Activated T-helper 2 cell treated with anti-CD3 and anti-CD28 coated beads, Interferon-gamma antibody, Interleukin-2, Interleukin-4, amounts not matched to agents 10 μg/mL and 5 μg/mL and 100 μg/mL, durations not matched to agents 14 hours and 24 hours and 36 hours (primary cell): Measurements from ENCODE around the gene PDE4B. TPM values are rescaled to one million over a fixed set of nuclear protein-coding genes. Genes with fewer than 3 reads are reported as not detected.
A peak's percentile ranks its signal among the peaks of the same experiment; 100 is the strongest.

ENCODE experiments used
- DNase-seq: peaks from one replicate; pipeline ENCODE4 v3.0.0; 2021; ENCODE audit warnings: low spot score
- H3K27ac Mint-ChIP-seq: one replicate; pipeline ENCODE4 v1.8.0; 2021; ENCODE audit warnings: mixed read lengths
- H3K27me3 Mint-ChIP-seq: one replicate; pipeline ENCODE4 v1.8.0; 2021; ENCODE audit warnings: low read depth, mixed read lengths
- H3K36me3 Mint-ChIP-seq: one replicate; pipeline ENCODE4 v1.8.0; 2021; ENCODE audit warnings: low read depth, mixed read lengths
- H3K4me1 Mint-ChIP-seq: one replicate; pipeline ENCODE4 v1.8.0; 2021; ENCODE audit warnings: low read depth, mixed read lengths
- H3K4me3 Mint-ChIP-seq: one replicate; pipeline ENCODE4 v1.8.0; 2021; ENCODE audit warnings: low read depth, mild to moderate bottlenecking, moderate library complexity, mixed read lengths
- H3K9me3 Mint-ChIP-seq: one replicate; pipeline ENCODE4 v1.8.0; 2021; ENCODE audit warnings: mixed read lengths
- intact Hi-C: fragments of 100-400 bp; cut with micrococcal nuclease; formaldehyde crosslinking; loops from one replicate; pipeline ENCODE4 v1.15.1; 2023
- total RNA-seq: library from RNA; stranded (reverse); gene quantifications from 2 replicates; pipeline ENCODE4 v1.2.3, GENCODE V29; 2022

The PDE4B gene
- total RNA-seq, 1 donor from 2014 or later = 14.0 TPM

DNA sequence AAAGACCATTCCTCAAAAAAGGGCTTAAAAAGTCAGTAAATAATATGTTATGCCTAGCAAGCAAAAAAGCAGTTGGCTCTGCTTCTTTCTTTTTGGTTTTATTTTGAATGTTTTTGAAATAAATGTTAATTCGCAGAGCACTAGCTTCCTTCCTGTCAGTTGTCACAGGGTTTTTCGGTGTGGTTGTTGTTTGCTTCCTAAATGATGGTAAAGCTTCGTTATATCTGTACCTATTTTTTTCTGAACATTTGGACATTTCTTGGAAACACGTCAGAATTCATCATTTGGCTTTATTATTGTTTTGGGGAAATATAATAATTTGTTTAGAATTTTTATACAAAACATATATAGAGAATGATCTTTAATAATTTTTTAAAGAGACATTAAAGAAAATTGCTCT is 389.3 kb downstream of the PDE4B start:
- H3K27ac Mint-ChIP-seq = no peak overlapping the region
- intact Hi-C loops = loop anchor here (1.0 to 5.0 kb wide), 3 partner anchors 61 to 370 kb away; no protein-coding TSS in a partner anchor
- H3K9me3 Mint-ChIP-seq = no peaks in the 10 kb centered on the region
- peaks cover 5% of the 10 kb centered on the region for H3K27me3 Mint-ChIP-seq
- no peak overlapping the region for H3K4me3 Mint-ChIP-seq
- H3K36me3 Mint-ChIP-seq = no peaks in the 10 kb centered on the region
- DNase-seq = no peak
- H3K4me1 Mint-ChIP-seq = peaks cover 32% of the 10 kb centered on the region

DNA sequence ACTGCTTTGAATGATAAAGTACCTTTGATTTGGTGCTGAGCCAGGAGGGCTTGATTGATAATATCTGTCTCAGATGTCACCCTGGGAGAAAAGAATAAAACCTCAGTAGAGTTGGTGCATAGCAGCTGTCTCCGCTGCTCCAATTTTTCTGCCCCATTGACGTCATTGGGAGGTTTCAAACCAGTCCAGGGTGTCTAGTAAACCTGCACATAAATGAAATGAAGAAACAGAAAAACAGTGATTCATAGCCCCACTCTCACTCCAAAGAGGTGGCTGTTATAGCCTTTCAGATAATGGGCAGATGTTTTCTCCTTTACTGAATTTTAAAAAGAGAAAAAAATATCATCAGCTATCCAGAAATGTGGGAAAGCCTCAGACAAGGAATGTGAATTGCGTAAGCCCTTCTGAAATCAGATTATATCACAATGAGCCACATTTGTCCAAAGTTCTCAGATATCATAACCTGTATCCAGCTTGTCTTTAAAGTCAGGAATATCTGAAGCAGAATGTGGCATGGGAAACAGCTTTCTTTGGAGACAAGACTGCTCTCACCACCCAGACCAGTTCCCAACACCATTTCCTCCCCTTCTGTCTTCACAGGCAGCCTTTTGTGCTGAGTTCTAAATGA is 390.0 kb downstream of the PDE4B start:
- peak; percentile 29 for DNase-seq
- H3K4me1 Mint-ChIP-seq = peaks cover 32% of the 10 kb centered on the region
- H3K4me3 Mint-ChIP-seq = no peak overlapping the region
- H3K36me3 Mint-ChIP-seq = no peaks in the 10 kb centered on the region
- H3K27ac Mint-ChIP-seq = peak overlapping the region; percentile 30
- peaks cover 1% of the 10 kb centered on the region for H3K27me3 Mint-ChIP-seq
- H3K9me3 Mint-ChIP-seq = no peaks in the 10 kb centered on the region
- intact Hi-C loops = loop anchor here (1.0 to 5.0 kb wide), 3 partner anchors 61 to 370 kb away; no protein-coding TSS in a partner anchor

DNA sequence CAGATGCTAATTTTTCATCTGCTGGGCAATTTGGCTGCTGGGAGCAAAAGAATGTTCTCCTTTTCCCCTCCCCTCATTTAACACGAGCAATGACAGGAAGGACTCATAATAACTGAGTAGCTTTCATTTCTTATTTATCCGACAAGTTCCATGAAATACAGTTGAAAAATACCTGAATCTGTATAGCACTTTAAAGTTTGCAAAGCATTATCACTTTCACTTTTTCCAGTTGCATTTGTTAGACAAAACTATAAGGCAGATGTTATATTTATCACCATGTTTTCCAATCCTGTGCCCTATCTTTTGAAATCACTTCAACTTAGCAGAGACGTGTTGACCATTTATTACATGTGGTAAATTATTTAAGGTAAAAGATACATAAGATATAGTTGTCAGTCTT is 390.7 kb downstream of the PDE4B start:
- H3K36me3 Mint-ChIP-seq = no peaks in the 10 kb centered on the region

DNA sequence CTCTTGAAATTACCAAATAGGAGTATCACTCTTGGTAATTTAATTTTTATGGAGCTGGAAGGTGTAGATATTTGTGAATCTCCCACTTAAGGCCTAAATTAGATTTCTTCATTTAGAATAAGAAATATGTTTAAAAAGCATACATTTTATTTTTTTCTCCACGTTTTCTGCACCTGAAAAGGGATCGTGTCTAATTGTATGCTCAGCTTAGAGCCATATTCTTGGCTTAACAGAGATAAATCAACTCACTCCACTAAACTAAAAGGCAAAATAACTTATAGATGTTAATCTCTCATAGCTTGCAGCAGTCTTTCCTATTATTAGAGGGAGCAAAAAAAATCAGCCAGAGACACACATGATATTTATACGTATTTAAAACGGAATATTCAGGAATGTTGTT is 404.4 kb downstream of the PDE4B start:
- intact Hi-C loops = no loop called here
- DNase-seq = no peak
- H3K4me3 Mint-ChIP-seq = no peak overlapping the region
- no peaks in the 10 kb centered on the region for H3K4me1 Mint-ChIP-seq
- H3K36me3 Mint-ChIP-seq = no peaks in the 10 kb centered on the region
- no peaks in the 10 kb centered on the region for H3K9me3 Mint-ChIP-seq
- H3K27me3 Mint-ChIP-seq = peaks cover 8% of the 10 kb centered on the region
- H3K27ac Mint-ChIP-seq = no peak overlapping the region

More for the DNA sequence above, 390.7 kb downstream of the PDE4B start:
- Mint-ChIP-seq H3K27ac (no peak overlapping the region), H3K27me3 (peaks cover 3% of the 10 kb centered on the region), H3K4me1 (peaks cover 32% of the 10 kb centered on the region), H3K9me3 (no peaks in the 10 kb centered on the region), H3K4me3 (no peak overlapping the region)
- intact Hi-C loops = loop anchor here (5.0 kb wide), 2 partner anchors 264 to 371 kb away; no protein-coding TSS in a partner anchor
- no peak for DNase-seq

DNA sequence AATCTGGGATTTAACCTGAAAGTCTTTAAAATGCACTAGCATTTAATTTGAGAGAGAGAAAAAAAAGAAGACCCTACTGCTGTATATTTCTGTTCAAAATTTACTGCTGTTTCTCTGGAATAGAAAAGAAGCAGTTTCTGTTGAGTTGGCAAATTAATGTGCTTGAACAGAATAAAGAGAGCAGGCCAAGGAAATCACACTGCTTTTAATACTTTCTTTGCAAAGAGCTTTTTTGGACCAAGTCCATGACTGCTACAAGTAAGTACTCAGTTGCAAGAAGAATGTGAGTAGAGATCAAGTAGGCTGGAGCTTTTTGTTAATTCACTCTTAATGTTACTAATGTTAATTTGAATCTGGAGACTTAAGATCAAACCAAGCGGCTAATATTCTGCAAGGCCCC is 405.1 kb downstream of the PDE4B start:
- no peak overlapping the region for H3K27ac Mint-ChIP-seq
- H3K4me1 Mint-ChIP-seq = no peaks in the 10 kb centered on the region
- H3K36me3 Mint-ChIP-seq = no peaks in the 10 kb centered on the region
- peaks cover 6% of the 10 kb centered on the region for H3K27me3 Mint-ChIP-seq
- intact Hi-C loops = no loop called here
- no peak for DNase-seq
- no peak overlapping the region for H3K4me3 Mint-ChIP-seq
- H3K9me3 Mint-ChIP-seq = no peaks in the 10 kb centered on the region

DNA sequence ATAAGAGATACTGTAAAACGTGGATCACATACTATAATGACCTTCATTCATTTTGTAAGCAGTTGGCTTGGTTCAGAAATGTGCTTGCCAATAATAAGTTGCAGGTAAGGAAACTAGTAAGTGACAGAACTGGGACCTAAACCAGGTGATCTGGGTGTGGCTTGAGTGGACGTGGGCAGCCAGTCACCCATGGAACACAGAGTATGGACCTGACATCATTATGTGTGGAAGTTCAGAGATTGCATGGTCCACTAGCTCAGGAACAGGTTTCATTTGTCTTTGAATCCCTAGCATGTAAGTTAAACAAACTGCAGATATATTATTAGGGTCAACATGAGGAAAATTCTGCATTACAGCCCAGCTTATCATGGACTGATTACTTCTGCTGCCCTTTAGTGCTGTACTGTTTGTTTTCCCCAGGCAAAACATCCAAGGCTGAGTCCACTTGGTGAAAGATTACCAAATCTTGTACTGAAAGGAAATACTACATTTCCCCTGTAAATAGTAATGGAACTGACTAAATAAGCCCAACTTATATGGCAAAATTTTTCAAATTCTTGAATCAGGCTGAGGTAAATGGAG is 414.0 kb downstream of the PDE4B start:
- H3K4me3 Mint-ChIP-seq = no peak overlapping the region
- no peak overlapping the region for H3K27ac Mint-ChIP-seq
- H3K27me3 Mint-ChIP-seq = no peaks in the 10 kb centered on the region
- H3K9me3 Mint-ChIP-seq = peaks cover 7% of the 10 kb centered on the region
- H3K36me3 Mint-ChIP-seq = no peaks in the 10 kb centered on the region
- no peak for DNase-seq
- intact Hi-C loops = no loop called here
- H3K4me1 Mint-ChIP-seq = no peaks in the 10 kb centered on the region

DNA sequence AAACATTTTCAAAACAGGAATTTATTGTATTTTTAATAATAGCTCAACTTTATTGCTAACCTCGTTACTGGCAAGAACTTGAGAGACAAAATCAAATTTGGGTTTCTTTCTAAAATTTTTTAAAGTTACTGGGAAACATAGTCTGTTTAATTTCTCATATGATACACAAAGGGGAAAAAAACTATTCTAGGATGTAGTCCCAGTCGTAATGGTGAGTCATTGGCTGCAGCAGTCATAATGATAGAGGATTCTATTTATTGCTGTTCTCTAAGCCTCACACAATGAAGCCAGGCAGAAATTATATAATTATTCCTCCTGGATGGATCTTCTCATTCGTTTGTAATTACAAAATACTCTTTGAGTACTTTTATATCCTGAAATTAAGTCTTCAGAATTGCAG is 414.8 kb downstream of the PDE4B start:
- intact Hi-C loops = no loop called here
- no peak overlapping the region for H3K27ac Mint-ChIP-seq
- DNase-seq = no peak
- peaks cover 7% of the 10 kb centered on the region for H3K9me3 Mint-ChIP-seq
- H3K36me3 Mint-ChIP-seq = no peaks in the 10 kb centered on the region
- no peaks in the 10 kb centered on the region for H3K4me1 Mint-ChIP-seq
- no peaks in the 10 kb centered on the region for H3K27me3 Mint-ChIP-seq
- no peak overlapping the region for H3K4me3 Mint-ChIP-seq

DNA sequence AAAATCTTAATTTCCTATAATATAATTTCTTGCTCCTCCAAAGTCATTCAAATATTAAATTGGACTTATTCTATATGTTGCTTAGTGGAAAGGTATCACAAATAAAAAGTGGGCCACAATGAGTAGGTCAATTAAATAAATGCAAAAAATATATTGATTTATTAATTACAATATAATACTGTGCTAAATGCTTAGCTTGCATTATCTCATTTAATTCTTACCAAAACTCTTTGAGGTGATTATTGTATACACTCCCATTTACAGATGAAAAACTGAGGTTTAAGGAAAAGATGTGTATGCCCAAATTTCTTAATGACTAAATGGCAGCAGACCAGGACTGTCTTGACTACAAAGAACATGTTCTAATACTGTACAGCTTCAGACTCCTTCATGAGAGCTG is 415.9 kb downstream of the PDE4B start:
- no peak overlapping the region for H3K4me3 Mint-ChIP-seq
- no peak for DNase-seq
- no peaks in the 10 kb centered on the region for H3K27me3 Mint-ChIP-seq
- no peaks in the 10 kb centered on the region for H3K4me1 Mint-ChIP-seq
- H3K9me3 Mint-ChIP-seq = peaks cover 7% of the 10 kb centered on the region
- H3K27ac Mint-ChIP-seq = no peak overlapping the region
- no peaks in the 10 kb centered on the region for H3K36me3 Mint-ChIP-seq
- intact Hi-C loops = no loop called here

DNA sequence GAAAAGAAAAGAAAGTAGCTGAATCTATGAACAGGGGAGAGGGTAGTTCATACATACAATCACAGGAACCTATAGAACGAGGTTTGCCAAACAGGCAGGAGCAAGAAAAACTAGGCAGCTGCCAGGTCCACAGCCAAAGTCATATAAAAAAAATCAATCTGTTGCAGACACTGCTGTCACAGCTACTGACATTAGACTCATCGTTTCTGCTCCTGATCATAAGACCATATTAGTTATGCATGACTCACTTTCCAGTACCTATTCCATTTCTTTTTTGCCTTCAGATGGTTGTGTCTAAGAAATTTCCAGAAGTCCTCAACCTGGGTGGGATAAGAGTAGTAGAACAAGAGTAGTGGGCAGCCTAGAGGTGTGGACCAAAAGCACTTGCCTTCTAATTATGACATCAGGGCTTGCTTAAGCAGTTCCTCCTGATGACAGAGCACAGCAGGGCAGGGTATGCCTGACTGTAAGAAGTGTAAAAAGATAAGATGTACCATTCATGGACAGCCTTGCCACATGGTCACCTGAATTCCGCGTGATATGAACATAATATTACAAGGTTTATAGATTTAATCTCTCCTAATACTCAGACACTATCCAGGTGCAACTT is 418.0 kb downstream of the PDE4B start:
- Mint-ChIP-seq H3K4me1 (peaks cover 9% of the 10 kb centered on the region), H3K4me3 (no peak overlapping the region), H3K27ac (no peak overlapping the region), H3K36me3 (no peaks in the 10 kb centered on the region), H3K9me3 (no peaks in the 10 kb centered on the region), H3K27me3 (no peaks in the 10 kb centered on the region)
- intact Hi-C loops = no loop called here
- no peak for DNase-seq

DNA sequence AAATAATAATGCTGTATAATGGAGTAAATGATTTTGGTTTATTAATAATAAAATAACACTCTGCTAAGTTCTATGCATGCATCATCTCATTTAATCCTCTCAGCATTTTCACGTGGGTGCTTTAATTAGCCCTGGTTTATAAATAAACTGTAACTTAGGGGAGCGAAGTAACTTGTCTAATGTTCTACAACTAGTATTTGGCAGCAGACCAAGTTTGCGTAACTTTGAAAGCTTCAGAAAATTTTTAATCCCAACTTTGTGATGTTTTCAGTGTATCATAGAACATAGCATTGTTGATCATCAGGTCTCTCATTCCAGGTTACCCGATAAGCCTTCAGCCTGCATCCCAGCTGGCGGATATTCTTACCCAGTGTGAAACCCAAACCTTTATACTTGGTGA is 418.8 kb downstream of the PDE4B start:
- H3K4me1 Mint-ChIP-seq = peaks cover 9% of the 10 kb centered on the region
- intact Hi-C loops = no loop called here
- H3K36me3 Mint-ChIP-seq = no peaks in the 10 kb centered on the region

DNA sequence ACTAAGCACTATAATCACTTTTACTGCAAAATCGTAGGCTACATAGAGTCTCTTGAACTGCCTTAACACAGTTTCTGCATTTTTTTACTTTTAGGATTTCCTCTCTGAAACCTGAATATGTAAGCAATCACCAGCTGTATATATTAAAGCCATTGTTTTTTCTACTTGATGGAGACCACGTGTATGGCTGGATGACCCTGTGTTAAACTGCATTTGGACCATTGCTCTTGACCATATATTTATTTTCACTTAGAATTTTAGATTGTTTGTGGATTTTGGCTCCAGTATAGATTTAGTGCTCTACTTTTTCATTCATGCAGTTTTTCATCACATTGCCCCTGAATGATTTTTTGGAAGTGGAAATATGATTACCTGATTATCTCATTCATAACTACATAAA is 420.8 kb downstream of the PDE4B start:
- intact Hi-C loops = no loop called here
- H3K9me3 Mint-ChIP-seq = no peaks in the 10 kb centered on the region
- no peak overlapping the region for H3K4me3 Mint-ChIP-seq
- H3K27me3 Mint-ChIP-seq = no peaks in the 10 kb centered on the region
- H3K27ac Mint-ChIP-seq = no peak overlapping the region
- H3K36me3 Mint-ChIP-seq = no peaks in the 10 kb centered on the region
- H3K4me1 Mint-ChIP-seq = peaks cover 9% of the 10 kb centered on the region
- DNase-seq = no peak

More for the DNA sequence above, 418.8 kb downstream of the PDE4B start:
- Mint-ChIP-seq H3K4me3 (no peak overlapping the region), H3K9me3 (no peaks in the 10 kb centered on the region), H3K27me3 (no peaks in the 10 kb centered on the region), H3K27ac (no peak overlapping the region)
- DNase-seq = no peak

DNA sequence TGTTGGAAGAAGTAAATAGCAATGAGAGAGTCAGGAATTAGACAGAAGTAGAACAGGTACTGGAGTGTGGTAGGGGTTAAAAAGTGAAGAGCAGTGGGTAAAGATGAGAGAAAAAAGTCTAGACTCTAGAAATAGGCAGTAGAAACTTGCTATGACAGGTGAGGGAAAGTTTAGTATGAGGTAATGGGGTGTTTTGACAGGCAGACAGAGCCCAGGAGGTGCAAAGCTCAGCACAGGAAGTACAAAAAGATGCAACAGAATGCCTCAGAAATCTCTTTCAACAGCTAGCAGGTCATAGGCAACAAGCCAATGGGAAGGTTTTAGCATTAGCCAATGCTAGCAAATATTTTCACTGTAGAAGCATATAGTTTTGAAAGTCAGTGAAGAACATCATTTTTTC is 422.2 kb downstream of the PDE4B start:
- H3K27ac Mint-ChIP-seq = no peak overlapping the region
- H3K9me3 Mint-ChIP-seq = no peaks in the 10 kb centered on the region
- intact Hi-C loops = no loop called here
- H3K4me3 Mint-ChIP-seq = no peak overlapping the region
- no peaks in the 10 kb centered on the region for H3K27me3 Mint-ChIP-seq
- H3K36me3 Mint-ChIP-seq = no peaks in the 10 kb centered on the region
- DNase-seq = no peak
- peaks cover 9% of the 10 kb centered on the region for H3K4me1 Mint-ChIP-seq

DNA sequence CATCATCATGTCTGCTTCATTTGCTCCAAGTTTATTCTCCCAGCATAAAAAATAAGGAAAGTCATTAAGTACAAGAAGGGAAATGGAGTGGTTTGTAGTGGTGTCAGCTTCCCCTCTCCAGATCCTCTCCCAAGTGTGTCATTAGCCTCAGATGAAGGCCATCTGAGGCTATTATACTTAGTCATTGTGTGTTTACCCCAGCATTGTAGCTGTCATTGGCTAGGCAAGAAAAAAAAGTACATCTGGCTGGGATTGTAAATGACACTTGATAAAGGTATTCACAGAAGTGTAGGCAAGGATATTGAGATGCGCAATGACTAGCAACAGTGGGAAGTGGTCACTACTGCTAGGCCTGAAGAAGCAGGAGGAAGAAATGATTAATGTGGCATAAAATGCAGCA is 424.3 kb downstream of the PDE4B start:
- intact Hi-C loops = no loop called here
- DNase-seq = no peak
- Mint-ChIP-seq H3K9me3 (no peaks in the 10 kb centered on the region), H3K27ac (no peak overlapping the region), H3K4me3 (no peak overlapping the region), H3K27me3 (peaks cover 6% of the 10 kb centered on the region), H3K36me3 (no peaks in the 10 kb centered on the region), H3K4me1 (peaks cover 9% of the 10 kb centered on the region)
